Right kidney (tissue), 1 donor: Measurements from ENCODE around the gene VSIG10L2.
"Not testable (repeated sequence)": the region's sequence is repeated elsewhere in the genome, so short reads cannot be mapped to it uniquely, and the experiment has no call there.

Experiments used
- DNase-seq: peaks from one replicate; pipeline ENCODE4 v3.0.0-alpha.2; 2016

VSIG10L2 gene

GRCh38 chr11:125967515-125967914, 21.7 kb downstream of the VSIG10L2 start:
- DNase-seq, result no peak

- DNase-seq, result no peak
These were observed 22.5 kb downstream of the VSIG10L2 start for GRCh38 chr11:125968354-125968753.

GRCh38 chr11:125971618-125972017, 25.8 kb downstream of the VSIG10L2 start:
- DNase-seq, result no peak

- DNase-seq, result no peak
These were observed 28.4 kb downstream of the VSIG10L2 start for GRCh38 chr11:125974284-125974683.

- DNase-seq, result no peak
These were observed 29.8 kb downstream of the VSIG10L2 start for GRCh38 chr11:125975634-125976033.

- DNase-seq, result no peak
These were observed 30.3 kb downstream of the VSIG10L2 start for GRCh38 chr11:125976156-125976555.

GRCh38 chr11:125977333-125977732, 31.5 kb downstream of the VSIG10L2 start:
- DNase-seq, result no peak

- no peak for DNase-seq
These were observed 32.4 kb downstream of the VSIG10L2 start for GRCh38 chr11:125978181-125978716.

GRCh38 chr11:125978778-125979407, 33.0 kb downstream of the VSIG10L2 start:
- DNase-seq, result no peak

- no peak for DNase-seq
These were observed 33.7 kb downstream of the VSIG10L2 start for GRCh38 chr11:125979511-125979910.

GRCh38 chr11:125980436-125980835, 34.6 kb downstream of the VSIG10L2 start:
- DNase-seq, result no peak

- DNase-seq, result no peak
These were observed 36.5 kb downstream of the VSIG10L2 start for GRCh38 chr11:125982348-125982730.

- not testable (repeated sequence) for DNase-seq
These were observed 40.1 kb downstream of the VSIG10L2 start for GRCh38 chr11:125985956-125986355.

- no peak for DNase-seq
These were observed 41.3 kb downstream of the VSIG10L2 start for GRCh38 chr11:125987066-125987641.

GRCh38 chr11:125990244-125990643, 44.4 kb downstream of the VSIG10L2 start:
- no peak for DNase-seq

GRCh38 chr11:125992893-125993292, 47.0 kb downstream of the VSIG10L2 start:
- no peak for DNase-seq

GRCh38 chr11:125994509-125994908, 48.7 kb downstream of the VSIG10L2 start:
- no peak for DNase-seq

- no peak for DNase-seq
These were observed 49.5 kb downstream of the VSIG10L2 start for GRCh38 chr11:125995313-125995712.

- no peak for DNase-seq
These were observed 52.4 kb downstream of the VSIG10L2 start for GRCh38 chr11:125998267-125998666.

GRCh38 chr11:125999234-125999880, 53.5 kb downstream of the VSIG10L2 start:
- no peak for DNase-seq

GRCh38 chr11:126002181-126002580, 56.3 kb downstream of the VSIG10L2 start:
- DNase-seq, result no peak
